ENCODE data around the gene PPFIA1.
A peak's percentile ranks its signal among the peaks of the same experiment; 100 is the strongest.

Gene PPFIA1

DNA sequence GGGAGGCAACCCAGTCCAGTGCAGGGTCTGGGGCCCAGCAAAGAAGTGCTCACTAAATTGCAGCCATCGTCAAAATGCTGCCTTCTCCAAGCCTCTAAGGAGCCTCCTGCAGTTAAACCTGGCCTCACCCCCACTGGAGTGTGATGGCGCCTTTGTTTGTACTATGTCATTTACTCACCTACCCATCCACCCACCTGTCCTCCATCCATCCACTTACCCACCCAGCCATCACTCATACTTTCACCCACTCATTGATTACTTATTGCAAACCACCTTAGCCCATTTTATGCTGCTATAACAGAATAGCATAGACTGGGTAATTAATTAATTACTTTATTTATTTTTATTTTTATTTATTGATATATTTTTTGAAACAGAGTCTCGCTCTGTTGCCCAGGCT, 28.8 kb upstream of the PPFIA1 start:
- TF ChIP-seq, protein P1, sequence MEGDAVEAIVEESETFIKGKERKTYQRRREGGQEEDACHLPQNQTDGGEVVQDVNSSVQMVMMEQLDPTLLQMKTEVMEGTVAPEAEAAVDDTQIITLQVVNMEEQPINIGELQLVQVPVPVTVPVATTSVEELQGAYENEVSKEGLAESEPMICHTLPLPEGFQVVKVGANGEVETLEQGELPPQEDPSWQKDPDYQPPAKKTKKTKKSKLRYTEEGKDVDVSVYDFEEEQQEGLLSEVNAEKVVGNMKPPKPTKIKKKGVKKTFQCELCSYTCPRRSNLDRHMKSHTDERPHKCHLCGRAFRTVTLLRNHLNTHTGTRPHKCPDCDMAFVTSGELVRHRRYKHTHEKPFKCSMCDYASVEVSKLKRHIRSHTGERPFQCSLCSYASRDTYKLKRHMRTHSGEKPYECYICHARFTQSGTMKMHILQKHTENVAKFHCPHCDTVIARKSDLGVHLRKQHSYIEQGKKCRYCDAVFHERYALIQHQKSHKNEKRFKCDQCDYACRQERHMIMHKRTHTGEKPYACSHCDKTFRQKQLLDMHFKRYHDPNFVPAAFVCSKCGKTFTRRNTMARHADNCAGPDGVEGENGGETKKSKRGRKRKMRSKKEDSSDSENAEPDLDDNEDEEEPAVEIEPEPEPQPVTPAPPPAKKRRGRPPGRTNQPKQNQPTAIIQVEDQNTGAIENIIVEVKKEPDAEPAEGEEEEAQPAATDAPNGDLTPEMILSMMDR (IDR thresholded peaks at IDR 0.05; ENCODE audit: low read length, missing control alignments), result no peak
- DNase-seq (ENCODE audit: low read depth), result no peak
- H3K4me3 ChIP-seq (replicated peaks; ENCODE audit: low read depth, low read length), result no peak overlapping the region

DNA sequence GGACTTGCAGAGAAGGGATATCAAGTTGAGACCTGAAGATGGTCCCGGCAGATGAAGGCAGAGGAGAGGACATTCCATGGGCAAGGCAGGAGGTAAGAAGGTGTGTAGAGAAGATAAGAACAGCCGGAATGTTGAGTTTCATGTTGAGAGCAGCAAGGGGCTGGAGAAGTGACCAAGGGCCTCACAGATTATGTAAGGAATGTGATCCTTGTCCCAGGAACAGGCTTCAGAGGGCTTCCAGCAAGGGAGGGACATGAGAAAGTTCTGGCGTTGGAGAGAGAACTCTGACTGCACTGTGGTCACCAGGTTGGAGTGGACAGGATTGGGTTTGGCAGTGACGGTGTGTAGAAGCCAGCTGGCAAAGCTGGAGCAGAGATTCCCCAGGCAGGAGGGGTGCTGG, 27.6 kb upstream of the PPFIA1 start:
- no peak for DNase-seq (ENCODE audit: low read depth)
- TF ChIP-seq, protein P1 (IDR thresholded peaks at IDR 0.05; ENCODE audit: low read length, missing control alignments), result no peak
- H3K4me3 ChIP-seq (replicated peaks; ENCODE audit: low read depth, low read length), result no peak overlapping the region

DNA sequence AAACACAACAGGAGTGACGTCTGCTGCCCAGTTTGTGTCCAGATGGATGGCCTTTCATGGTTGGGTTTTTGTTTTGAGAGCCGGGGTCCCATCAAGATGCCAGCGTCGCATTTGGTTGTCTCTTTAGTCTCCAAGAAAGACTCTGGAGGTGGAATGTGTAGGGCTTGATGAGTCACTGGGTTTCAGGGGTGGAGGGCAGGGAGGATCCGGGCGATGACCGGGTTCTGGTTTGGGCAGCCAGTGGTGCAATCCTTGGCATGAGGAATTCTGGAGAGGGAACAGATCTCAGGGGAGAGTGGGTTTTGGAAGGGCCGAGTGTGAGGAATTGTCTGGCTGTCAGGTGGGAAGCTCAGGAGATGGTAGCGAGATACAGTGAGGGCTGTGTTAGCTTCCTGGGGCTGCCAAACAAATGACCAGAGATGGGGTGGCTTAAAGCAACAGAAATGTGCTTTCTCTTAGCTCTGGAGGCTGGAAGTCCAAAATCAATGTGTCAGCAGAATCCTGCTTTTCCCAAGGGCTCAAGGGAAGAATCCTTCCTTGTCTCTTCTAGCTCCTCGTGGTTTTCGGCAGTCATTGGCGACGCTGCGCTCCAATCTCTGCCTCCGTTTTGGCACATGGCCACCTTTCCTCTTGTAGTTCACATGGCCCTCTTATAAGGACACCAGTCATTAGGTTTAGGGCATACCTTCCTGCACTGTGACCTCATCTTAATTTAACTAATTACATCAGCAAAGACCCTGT, 26.4 kb upstream of the PPFIA1 start:
- DNase-seq (ENCODE audit: low read depth), result no peak
- no peak overlapping the region for H3K4me3 ChIP-seq (replicated peaks; ENCODE audit: low read depth, low read length)
- TF ChIP-seq, protein P1 (IDR thresholded peaks at IDR 0.05; ENCODE audit: low read length, missing control alignments), result no peak

DNA sequence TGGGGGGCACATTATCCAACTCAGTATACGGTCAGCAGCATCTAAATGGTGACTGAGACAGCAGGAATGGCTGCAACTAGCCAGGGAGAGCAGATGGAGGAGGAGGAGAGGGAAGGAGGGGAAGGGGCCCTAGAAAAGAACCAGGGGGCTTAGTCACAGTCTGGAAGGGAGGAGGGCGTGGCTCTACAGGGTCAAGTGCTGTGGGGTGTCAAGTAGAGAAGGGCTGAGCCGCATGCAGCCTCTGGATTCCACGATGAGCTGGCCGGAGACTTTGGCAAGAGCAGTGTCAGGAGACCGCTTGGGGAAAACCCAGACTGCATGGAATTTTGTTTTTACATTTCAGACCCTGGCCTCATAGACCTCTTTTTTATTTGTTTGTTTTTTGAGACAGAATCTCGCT, 25.8 kb upstream of the PPFIA1 start:
- no peak overlapping the region for H3K4me3 ChIP-seq (replicated peaks; ENCODE audit: low read depth, low read length)

DNA sequence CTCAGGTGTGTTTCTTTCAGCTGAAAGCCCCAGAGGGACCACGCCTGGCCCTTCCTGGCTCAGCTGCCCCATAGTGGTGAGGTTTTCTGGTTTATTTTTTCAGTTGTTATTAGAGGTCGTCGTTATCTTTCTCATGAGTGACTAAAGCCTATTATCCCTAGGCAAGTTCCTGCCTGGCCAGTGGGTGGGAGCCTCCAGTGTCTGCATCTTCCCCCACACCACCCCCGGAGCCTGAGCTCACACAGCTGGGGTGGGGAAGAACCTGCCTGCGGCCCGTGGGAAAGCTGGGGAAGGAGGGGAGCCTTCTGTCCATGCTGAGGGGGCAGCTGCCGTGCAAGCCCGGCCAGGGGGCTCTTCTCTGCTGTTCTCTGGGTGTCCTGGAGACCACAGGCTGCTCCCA, 24.3 kb upstream of the PPFIA1 start:
- DNase-seq (ENCODE audit: low read depth), result peak; percentile 35
- TF ChIP-seq, protein P1 (IDR thresholded peaks at IDR 0.05; ENCODE audit: low read length, missing control alignments), result no peak
- no peak overlapping the region for H3K4me3 ChIP-seq (replicated peaks; ENCODE audit: low read depth, low read length)

More for the DNA sequence above, 25.8 kb upstream of the PPFIA1 start:
- DNase-seq (ENCODE audit: low read depth), result peak; percentile 87
- TF ChIP-seq, protein P1 (IDR thresholded peaks at IDR 0.05; ENCODE audit: low read length, missing control alignments), result no peak

DNA sequence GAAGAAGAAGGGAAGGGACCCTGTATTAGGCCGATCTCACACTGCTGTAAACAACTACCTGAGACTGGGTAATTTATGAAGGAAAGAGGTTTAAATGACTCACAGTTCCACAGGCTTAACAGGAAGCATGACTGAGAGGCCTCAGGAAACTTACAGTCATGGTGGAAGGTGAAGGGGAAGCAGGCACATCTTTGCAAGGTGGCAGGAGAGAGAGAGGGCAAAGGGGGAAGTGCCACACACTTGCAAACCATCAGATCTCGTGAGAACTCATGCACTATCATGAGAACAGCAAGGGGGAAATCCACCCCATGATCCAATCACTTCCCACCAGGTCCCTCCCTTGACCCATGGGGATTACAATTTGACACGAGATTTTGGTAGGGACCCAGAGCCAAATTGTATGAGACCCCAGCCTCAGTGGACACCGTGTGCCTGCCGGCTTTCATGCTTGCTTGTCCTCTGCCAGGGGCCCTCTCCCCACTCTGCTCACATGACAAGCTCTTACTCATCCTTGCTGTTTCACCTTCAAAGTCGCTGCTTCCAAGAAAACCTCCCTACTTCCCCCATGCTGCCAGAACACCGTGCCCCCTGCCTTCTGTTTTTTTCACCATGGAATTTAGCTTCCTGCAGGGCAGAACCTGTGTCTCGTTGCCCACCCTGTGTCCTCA, 23.3 kb upstream of the PPFIA1 start:
- DNase-seq (ENCODE audit: low read depth), result no peak
- TF ChIP-seq, protein P1 (IDR thresholded peaks at IDR 0.05; ENCODE audit: low read length, missing control alignments), result no peak
- H3K4me3 ChIP-seq (replicated peaks; ENCODE audit: low read depth, low read length), result no peak overlapping the region

All from fibroblast of pulmonary artery (primary cell).